ENCODE data around the gene ABTB2. TPM values are rescaled to one million over a fixed set of nuclear protein-coding genes. Genes with fewer than 3 reads are reported as not detected.

Gene ABTB2
- total RNA-seq, 4 donors from 2014 or later: 5.0 to 44.1 (median 33.0) TPM

DNA sequence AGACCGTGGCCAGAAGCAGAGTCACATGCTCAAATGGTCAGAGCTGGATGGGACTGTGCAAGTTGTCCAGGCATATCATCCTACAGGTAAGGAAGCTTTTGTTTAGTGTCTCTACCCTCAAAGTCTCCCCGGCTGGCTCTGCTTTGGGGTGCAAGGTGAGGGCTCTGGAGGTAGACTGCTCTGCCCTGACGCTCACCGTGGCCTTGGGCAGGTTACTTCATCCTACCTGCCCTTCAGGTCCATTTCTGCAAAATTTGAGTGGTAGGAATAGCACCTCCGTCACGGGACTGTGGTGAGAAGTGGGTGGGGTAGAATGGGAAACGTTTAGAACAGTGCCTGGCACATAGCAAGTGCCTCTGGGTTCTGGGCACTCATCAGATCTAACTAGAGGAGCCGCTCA, 210.2 kb downstream of the ABTB2 start:
- Histone ChIP-seq H3K4me3 (no peak overlapping the region), H3K27ac (no peak overlapping the region), H3K4me1 (peaks cover 0 to 16% (median 0%) of the 10 kb centered on the region in 4 donors), H3K36me3 (peaks cover 0 to 72% (median 0%) of the 10 kb centered on the region in 3 donors), H3K27me3 (no peaks in the 10 kb centered on the region), H3K9me3 (no peaks in the 10 kb centered on the region)
- TF ChIP-seq CTCF (IDR thresholded peaks at IDR 0.05) (no peak), POLR2A (IDR thresholded peaks at IDR 0.05) (no peak)
- DNase-seq: no peak

DNA sequence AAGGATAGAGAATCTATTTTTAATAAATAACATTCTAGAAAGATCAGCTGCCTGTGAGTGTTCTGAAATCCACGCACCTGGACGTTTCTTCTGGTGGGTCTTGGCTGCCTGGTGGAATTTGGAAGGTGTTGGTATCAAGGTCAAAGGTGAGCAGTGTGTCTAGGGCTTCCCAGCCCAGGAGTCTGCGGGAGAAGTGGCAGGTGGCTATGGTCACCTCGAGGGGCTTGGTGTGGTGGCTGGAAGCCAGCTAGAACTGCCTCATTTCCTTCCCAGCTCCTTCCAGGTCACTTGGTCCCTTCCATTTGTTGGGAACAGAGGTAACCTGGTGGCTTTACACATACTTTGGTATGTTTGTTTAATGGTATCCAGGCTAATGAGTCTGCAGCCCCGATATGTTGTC, 210.9 kb downstream of the ABTB2 start:
- no peak overlapping the region for H3K27ac ChIP-seq
- H3K9me3 ChIP-seq: no peaks in the 10 kb centered on the region
- peaks cover 0 to 16% (median 0%) of the 10 kb centered on the region in 4 donors for H3K4me1 ChIP-seq
- H3K27me3 ChIP-seq: no peaks in the 10 kb centered on the region
- no peak for TF ChIP-seq CTCF (IDR thresholded peaks at IDR 0.05)
- no peak overlapping the region for H3K4me3 ChIP-seq
- no peak for DNase-seq
- peaks cover 0 to 79% (median 0%) of the 10 kb centered on the region in 3 donors for H3K36me3 ChIP-seq

DNA sequence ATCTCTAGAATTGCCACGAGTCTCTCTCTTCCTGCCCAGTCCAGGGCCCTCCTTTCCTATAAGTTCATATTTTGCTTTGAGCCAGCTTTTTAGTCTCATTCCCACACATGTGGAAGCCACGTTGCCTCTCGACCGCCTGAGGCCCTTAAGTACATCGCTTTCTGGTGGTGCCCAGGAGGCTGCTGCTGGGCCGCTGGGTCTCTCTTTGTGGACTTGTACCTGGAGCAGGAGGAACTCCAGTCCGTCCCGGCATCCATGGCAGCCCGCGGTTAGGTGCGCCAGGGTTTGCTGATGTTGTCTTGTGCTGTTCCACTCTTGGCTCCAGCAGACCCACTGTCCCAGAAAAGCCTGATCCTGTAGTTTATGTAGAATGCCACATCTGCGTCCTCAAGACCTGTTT, 211.4 kb downstream of the ABTB2 start:
- TF ChIP-seq CTCF (IDR thresholded peaks at IDR 0.05): no peak
- no peak for TF ChIP-seq POLR2A (IDR thresholded peaks at IDR 0.05)
- no peaks in the 10 kb centered on the region for H3K27me3 ChIP-seq
- no peak overlapping the region for H3K4me3 ChIP-seq
- H3K9me3 ChIP-seq: no peaks in the 10 kb centered on the region
- no peak for DNase-seq
- H3K27ac ChIP-seq: no peak overlapping the region
- peaks cover 0 to 12% (median 0%) of the 10 kb centered on the region in 4 donors for H3K4me1 ChIP-seq
- H3K36me3 ChIP-seq: peaks cover 0 to 84% (median 0%) of the 10 kb centered on the region in 3 donors

GRCh38 chr11:34145847-34146381, 211.9 kb downstream of the ABTB2 start:
- peaks cover 0 to 89% (median 0%) of the 10 kb centered on the region in 3 donors for H3K36me3 ChIP-seq
- H3K27me3 ChIP-seq: no peaks in the 10 kb centered on the region
- no peak overlapping the region for H3K4me3 ChIP-seq
- DNase-seq: no peak
- H3K27ac ChIP-seq: no peak overlapping the region
- no peak for TF ChIP-seq POLR2A (IDR thresholded peaks at IDR 0.05)
- TF ChIP-seq CTCF (IDR thresholded peaks at IDR 0.05): no peak
- no peaks in the 10 kb centered on the region for H3K9me3 ChIP-seq
- H3K4me1 ChIP-seq: peaks cover 0 to 7% (median 0%) of the 10 kb centered on the region in 4 donors

DNA sequence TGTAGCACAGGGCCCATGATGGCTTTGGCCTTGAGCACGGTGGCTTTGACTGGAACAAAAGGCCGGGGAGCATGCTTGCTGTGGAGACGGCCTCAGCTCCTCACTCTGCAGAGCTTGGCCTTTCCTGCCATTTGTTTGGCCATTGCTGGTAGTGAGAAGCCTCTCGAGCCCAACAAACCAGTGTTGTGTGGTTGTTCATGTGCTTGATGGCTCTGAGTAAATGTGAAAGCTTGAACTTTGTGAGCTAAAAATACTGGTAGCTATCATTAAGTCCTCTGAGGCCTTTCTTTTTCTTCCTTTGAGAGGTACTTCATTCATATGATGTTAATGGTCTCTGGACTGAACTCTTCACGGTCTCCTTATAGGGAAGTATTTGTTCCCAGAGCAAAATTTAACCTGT, 212.7 kb downstream of the ABTB2 start:
- no peaks in the 10 kb centered on the region for H3K27me3 ChIP-seq
- peaks cover 0 to under 1% (median 0%) of the 10 kb centered on the region in 4 donors for H3K4me1 ChIP-seq
- TF ChIP-seq CTCF (IDR thresholded peaks at IDR 0.05): no peak
- no peaks in the 10 kb centered on the region for H3K9me3 ChIP-seq
- no peak for DNase-seq
- H3K4me3 ChIP-seq: no peak overlapping the region
- peaks cover 0 to 97% (median 0%) of the 10 kb centered on the region in 3 donors for H3K36me3 ChIP-seq
- no peak overlapping the region for H3K27ac ChIP-seq

DNA sequence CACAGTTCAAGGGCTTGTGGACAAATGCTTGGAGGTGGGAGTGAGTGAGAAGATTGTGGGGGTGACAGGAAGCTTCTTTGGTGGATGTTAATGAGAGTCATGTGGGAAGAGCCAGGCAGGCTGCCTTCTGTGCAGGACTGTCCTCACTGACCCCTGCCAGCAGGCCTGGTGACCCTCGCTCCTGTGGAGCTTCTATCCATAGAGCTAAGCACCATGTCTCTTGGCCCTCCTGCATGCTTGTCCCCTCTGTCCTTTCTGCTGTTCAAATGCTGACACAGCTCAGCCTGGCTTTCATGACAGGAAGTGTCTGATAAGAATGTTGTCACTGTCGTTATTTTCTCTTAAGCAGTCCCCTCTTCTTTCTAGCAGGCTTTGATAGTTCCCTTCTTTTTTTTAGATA, 214.8 kb downstream of the ABTB2 start:
- Histone ChIP-seq H3K9me3 (no peaks in the 10 kb centered on the region), H3K4me3 (no peak overlapping the region), H3K36me3 (peaks cover 0 to 98% (median 0%) of the 10 kb centered on the region in 3 donors), H3K27ac (no peak overlapping the region), H3K27me3 (no peaks in the 10 kb centered on the region), H3K4me1 (no peaks in the 10 kb centered on the region)
- peak in 1 of 3 donors; percentile 31 for DNase-seq
- TF ChIP-seq CTCF (IDR thresholded peaks at IDR 0.05) (no peak), POLR2A (IDR thresholded peaks at IDR 0.05) (no peak)

Measured in Peyer's patch (tissue), 4 donors.